Large intestine (tissue), 3 donors: ENCODE measurements around the gene SLC17A9. TPM values are rescaled to one million over a fixed set of nuclear protein-coding genes. Genes with fewer than 3 reads are reported as not detected.

ENCODE experiments used
- DNase-seq, 2 donors: peaks; one replicate each; pipeline versions ENCODE4 v3.0.0 to v3.0.0-alpha.2; 2013
- H3K27ac ChIP-seq: one replicate; pipeline ENCODE4 v1.5.1; 2013; ENCODE audit warnings: low read length
- H3K27me3 ChIP-seq: 2 replicates; pipeline ENCODE4 v1.6.1; 2013; ENCODE audit warnings: low read length; ENCODE audit not compliant: control insufficient read depth, insufficient read depth
- H3K36me3 ChIP-seq: 2 replicates; pipeline ENCODE4 v1.6.1; 2013; ENCODE audit warnings: low read length; ENCODE audit not compliant: control insufficient read depth, insufficient read depth
- H3K4me1 ChIP-seq: one replicate; pipeline ENCODE4 v1.6.1; 2013; ENCODE audit warnings: low read length; ENCODE audit not compliant: control insufficient read depth, insufficient read depth
- H3K4me3 ChIP-seq: one replicate; pipeline ENCODE4 v1.5.1; 2013; ENCODE audit warnings: low read length
- H3K9me3 ChIP-seq: one replicate; pipeline ENCODE4 v1.6.1; 2013; ENCODE audit warnings: mild to moderate bottlenecking, low read depth, low read length, moderate library complexity; ENCODE audit not compliant: control insufficient read depth
- WGBS: methylation state at CpG from one replicate; pipeline ENCODE4 v1.1.5; 2013; ENCODE audit warnings: low lambda C conversion rate; ENCODE audit not compliant: insufficient coverage; 5-methylcytosine and 5-hydroxymethylcytosine counted together
- polyA plus RNA-seq: library from polyadenylated mRNA; unstranded; fragments of 120-200 nt; gene quantifications from one replicate; pipeline ENCODE4 v1.2.1, GENCODE V29; 2013

SLC17A9 gene
- polyA plus RNA-seq, 1 donor, result 8.1 TPM

GRCh38 chr20:62950741-62951140, 1.8 kb upstream of the SLC17A9 start:
- Histone ChIP-seq H3K27me3 (no peaks in the 10 kb centered on the region), H3K27ac (no peak overlapping the region), H3K36me3 (peaks cover 47% of the 10 kb centered on the region), H3K4me3 (no peak overlapping the region), H3K4me1 (peaks cover 35% of the 10 kb centered on the region), H3K9me3 (no peaks in the 10 kb centered on the region)
- no peak for DNase-seq
- WGBS, result no CpG with 5 or more reads among the region's 8 CpGs

DNA sequence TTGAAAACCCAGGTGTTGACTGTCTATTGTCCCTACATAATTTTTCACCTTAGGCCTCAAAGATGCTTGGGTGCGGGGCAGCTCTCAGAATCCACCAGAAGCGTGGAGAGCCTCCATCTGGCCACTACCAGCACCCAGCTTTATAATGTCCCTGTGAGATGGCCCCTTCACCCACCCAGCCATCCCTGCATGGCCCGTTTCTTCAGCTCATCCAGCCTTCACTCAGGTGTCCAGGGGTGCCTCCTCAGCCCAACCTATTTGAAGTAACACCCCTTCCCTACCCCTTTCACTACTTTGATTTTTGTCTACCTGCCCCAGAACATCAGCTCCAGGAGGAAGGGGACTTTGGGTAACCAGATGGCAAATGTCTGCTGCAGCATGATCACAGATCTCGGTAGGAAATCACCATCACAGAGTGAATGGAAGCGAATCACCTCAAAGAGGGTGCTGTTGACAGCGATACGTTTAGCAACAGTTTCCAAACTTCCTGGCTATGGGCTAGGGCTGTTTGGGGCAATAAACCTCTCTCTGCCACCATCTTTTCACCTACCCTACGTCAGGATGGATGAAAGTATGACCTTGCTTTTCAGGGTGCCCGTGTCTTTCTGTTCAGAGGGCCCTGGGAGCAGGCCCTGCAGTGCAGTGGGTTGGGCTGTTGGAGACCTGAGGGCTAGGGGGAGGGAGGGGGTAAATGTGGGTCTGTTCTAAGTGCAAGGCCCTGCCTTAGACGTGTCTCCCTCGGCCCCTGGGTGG, 1.2 kb upstream of the SLC17A9 start:
- Histone ChIP-seq H3K36me3 (peaks cover 42% of the 10 kb centered on the region), H3K27ac (no peak overlapping the region), H3K9me3 (no peaks in the 10 kb centered on the region), H3K4me3 (no peak overlapping the region), H3K4me1 (peaks cover 38% of the 10 kb centered on the region), H3K27me3 (no peaks in the 10 kb centered on the region)
- DNase-seq, result no peak
- no CpG with 5 or more reads among the region's 11 CpGs for WGBS

DNA sequence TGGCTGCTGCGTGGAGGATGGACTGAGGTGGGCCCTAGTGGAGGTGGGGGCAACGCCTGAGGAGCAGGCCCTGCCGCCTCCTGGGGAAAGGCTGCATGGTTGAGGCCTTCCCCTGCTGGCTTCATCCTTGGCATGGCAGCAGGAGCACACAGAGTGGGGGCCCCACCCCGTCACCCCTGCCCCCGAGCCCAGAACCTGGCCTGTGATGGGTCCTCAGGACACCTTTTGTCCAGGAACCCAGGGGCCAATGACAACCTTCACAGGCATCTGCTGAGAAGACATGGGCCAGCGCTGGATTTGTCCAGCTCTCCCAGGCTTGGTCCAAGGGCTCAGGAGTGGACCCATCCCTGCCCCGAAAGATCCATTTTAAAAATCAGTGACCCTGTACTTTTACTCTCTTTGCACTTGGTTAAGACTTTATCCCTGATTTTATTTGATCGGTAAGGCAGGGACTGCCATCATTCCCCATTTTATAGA, 575 bp upstream of the SLC17A9 start:
- no peaks in the 10 kb centered on the region for H3K9me3 ChIP-seq
- peaks cover 38% of the 10 kb centered on the region for H3K4me1 ChIP-seq
- H3K27me3 ChIP-seq, result no peaks in the 10 kb centered on the region
- H3K27ac ChIP-seq, result no peak overlapping the region
- peaks cover 35% of the 10 kb centered on the region for H3K36me3 ChIP-seq
- no CpG with 5 or more reads among the region's 8 CpGs for WGBS
- peak overlapping the region; percentile 31 for H3K4me3 ChIP-seq
- DNase-seq, result no peak

GRCh38 chr20:62952968-62953838, 694 bp downstream of the SLC17A9 start:
- WGBS, result no CpG with 5 or more reads among the region's 19 CpGs
- H3K27ac ChIP-seq, result peak overlapping the region; percentile 79
- DNase-seq, result peak in 1 of 2 donors; percentile 50
- H3K4me1 ChIP-seq, result peaks cover 38% of the 10 kb centered on the region
- no peaks in the 10 kb centered on the region for H3K9me3 ChIP-seq
- H3K27me3 ChIP-seq, result no peaks in the 10 kb centered on the region
- peak overlapping the region; percentile 6 for H3K4me3 ChIP-seq
- H3K36me3 ChIP-seq, result peaks cover 26% of the 10 kb centered on the region

DNA sequence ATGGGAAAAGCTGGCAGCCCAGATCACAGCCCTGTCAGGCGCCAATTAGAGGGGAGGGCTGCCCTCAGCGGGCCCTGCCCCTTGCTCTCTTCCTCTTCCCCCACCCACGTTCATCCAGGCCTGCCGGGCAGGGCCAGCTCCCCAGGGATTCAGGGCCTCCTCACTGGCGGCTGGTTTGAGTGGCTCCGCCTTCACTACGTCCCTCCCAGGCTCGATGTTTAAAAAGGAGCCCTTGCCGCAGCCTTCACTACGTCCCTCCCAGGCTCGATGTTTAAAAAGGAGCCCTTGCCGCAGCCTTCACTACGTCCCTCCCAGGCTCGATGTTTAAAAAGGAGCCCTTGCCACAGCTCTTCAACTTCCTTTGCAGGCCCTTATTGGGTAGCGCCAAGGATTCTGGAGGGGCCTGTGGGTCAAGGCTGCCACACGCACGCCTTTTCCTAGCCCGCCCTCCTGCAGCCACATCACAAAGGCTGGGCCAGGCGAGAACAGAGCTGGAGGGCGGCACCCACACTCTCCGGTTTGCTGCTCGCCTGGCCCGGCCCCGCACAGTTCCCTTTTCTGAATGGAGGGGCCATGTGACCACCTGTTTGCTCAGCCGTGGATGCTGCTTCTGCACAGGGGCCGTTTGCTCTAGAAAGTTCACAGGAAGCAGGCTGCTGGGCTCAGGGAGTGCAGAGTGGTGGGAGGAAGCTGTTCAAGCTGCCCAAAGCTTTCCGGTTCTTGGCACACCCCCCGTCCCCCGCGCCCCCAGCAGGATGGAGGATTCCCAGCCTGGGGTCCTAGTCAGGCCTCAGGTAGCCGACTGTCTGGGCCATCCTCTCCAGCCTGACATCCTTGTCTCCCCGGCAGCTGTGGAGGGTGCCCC, 1.6 kb downstream of the SLC17A9 start:
- no peaks in the 10 kb centered on the region for H3K9me3 ChIP-seq
- peak in 1 of 2 donors; percentile 73 for DNase-seq
- H3K4me3 ChIP-seq, result peak overlapping the region; percentile 6
- peaks cover 38% of the 10 kb centered on the region for H3K4me1 ChIP-seq
- peaks cover 21% of the 10 kb centered on the region for H3K36me3 ChIP-seq
- WGBS, result no CpG with 5 or more reads among the region's 32 CpGs
- peak overlapping the region; percentile 79 for H3K27ac ChIP-seq
- no peaks in the 10 kb centered on the region for H3K27me3 ChIP-seq

DNA sequence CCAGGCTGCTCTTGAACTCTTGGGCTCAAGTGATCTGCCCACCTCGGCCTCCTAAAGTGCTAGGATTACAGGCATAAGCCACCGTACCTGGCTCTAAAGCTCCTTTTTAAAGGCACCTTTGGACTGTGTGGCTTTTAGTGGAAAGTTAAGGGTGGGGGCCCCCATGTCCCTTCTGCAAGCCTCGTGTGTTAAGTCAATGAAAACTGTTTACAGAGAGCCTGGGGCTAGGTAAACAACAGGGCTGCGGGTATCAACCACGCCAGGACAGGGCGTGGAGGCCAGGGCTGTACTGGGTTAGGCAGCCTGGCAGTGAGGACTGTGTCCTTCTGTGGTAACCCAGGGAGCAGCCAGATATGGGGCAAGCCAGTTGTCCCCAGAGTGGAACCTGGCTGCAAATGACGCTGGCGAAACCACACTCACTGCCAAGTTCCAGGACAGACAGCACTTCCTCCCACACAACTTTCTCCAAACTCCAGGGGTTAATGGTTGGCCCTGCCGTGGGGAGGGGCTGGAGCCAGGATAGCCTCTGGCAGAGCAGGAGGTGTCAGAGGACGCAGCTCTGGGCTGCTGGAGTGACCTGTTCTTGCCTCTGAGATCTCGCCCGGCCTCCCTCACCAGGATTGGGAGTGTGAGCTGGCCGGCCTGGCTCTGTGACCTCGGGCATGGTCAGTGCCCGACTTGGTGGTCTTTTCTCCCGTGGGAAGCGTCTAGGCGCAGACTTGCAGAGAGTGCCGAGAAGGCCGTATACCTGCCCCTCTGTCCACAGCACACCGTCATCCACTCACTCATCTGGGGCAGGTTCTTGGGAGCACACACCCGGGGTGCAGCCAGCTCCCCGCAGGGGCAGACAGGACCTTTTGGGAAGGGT, 3.2 kb downstream of the SLC17A9 start:
- WGBS, result no CpG with 5 or more reads among the region's 23 CpGs
- Histone ChIP-seq H3K9me3 (no peaks in the 10 kb centered on the region), H3K4me1 (peaks cover 38% of the 10 kb centered on the region), H3K4me3 (no peak overlapping the region), H3K36me3 (peaks cover 6% of the 10 kb centered on the region), H3K27ac (no peak overlapping the region), H3K27me3 (no peaks in the 10 kb centered on the region)
- peak in 1 of 2 donors; percentile 74 for DNase-seq

DNA sequence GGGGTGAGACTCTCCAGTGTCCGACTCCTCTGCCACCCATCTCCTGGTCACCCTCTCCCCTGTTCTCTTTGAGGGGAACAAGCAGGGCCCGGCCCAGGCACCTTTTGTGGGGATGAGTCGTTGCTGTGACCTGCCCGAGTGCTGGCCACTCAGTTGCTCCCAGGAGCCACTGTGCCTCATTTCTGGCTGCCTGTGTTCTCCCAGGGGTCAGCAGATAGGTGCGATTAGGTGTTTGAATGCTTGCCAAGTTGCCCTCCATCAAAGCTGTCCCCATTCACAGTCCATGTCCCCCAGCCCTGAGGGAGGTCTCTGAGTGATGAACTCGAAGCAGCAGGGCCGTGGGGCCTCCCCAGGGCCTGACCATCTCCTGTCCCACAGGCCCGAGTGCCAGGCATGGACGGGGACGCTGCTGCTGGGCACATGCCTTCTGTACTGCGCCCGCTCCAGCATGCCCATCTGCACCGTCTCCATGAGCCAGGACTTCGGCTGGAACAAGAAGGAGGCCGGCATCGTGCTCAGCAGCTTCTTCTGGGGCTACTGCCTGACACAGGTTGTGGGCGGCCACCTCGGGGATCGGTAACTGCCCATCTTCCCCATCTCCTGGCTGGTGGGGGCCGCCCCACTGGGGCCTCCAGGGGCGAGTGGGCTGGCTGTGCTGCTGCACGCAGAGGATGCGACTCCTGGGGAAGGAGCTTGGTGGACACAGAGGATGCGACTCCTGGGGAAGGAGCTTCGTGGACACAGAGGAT, 4.1 kb downstream of the SLC17A9 start:
- WGBS, result no CpG with 5 or more reads among the region's 25 CpGs
- no peak for DNase-seq
- H3K36me3 ChIP-seq, result no peaks in the 10 kb centered on the region
- no peaks in the 10 kb centered on the region for H3K27me3 ChIP-seq
- no peaks in the 10 kb centered on the region for H3K9me3 ChIP-seq
- no peak overlapping the region for H3K27ac ChIP-seq
- H3K4me1 ChIP-seq, result peaks cover 38% of the 10 kb centered on the region
- H3K4me3 ChIP-seq, result no peak overlapping the region

DNA sequence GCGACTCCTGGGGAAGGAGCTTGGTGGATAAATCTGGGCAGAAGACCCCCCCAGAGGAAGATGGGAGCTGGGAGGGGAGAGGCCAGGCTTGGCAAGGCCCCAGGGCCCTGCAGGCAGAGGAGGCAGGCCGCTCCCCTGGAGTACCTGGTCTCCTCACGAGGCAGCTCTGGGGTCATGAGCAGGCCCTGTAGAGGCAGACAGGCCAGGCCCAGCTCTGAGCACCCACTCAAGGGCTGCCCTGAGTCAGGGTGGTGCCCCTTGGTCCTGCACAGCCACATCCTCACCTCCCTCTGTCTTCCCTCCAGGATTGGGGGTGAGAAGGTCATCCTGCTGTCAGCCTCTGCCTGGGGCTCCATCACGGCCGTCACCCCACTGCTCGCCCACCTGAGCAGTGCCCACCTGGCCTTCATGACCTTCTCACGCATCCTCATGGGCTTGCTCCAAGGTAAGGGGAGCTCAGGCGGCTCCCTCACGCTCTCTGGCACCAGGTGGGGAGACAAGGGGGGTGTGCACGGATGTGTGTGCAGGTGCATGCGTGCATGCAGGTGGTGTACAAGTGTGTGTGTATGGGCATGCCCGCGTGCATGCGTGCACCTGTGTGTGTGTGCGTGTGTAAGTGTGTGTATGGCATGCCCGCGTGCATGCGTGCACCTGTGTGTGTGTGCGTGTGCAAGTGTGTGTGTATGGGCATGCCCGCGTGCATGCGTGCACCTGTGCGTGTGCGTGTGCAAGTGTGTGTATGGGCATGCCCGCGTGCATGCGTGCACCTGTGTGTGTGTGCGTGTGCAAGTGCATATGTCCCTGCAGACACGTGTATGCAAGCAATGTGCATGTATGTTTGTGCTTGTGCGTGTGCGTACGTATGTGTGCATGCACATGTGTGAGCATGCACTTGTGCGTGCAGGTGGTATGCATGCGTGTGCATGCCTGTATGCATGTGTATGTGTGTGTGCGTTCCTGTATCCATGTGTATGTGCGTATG, 4.9 kb downstream of the SLC17A9 start:
- H3K9me3 ChIP-seq, result no peaks in the 10 kb centered on the region
- H3K27ac ChIP-seq, result no peak overlapping the region
- H3K4me3 ChIP-seq, result no peak overlapping the region
- H3K36me3 ChIP-seq, result no peaks in the 10 kb centered on the region
- DNase-seq, result no peak
- no CpG with 5 or more reads among the region's 36 CpGs for WGBS
- no peaks in the 10 kb centered on the region for H3K27me3 ChIP-seq
- peaks cover 30% of the 10 kb centered on the region for H3K4me1 ChIP-seq
